WTC11 (cell line): ENCODE measurements around the gene NTSR1. TPM values are rescaled to one million over a fixed set of nuclear protein-coding genes. Genes with fewer than 3 reads are reported as not detected.

Source experiments
- ATAC-seq: fragments of 200-7000 bp; cut with Tn5 transposase; 2 replicates; pipeline ENCODE4 v1.10.0; 2021; ENCODE audit warnings: mild to moderate bottlenecking, moderate library complexity
- CTCF ChIA-PET: fragments of 300-600 bp; sonication (Branson Sonifier 250); formaldehyde crosslinking; loops from one replicate; lab custom pipeline; 2021; ENCODE audit warnings: antibody characterized with exemption; lab: Charles Lee
- POLR2A ChIA-PET: fragments of 350-600 bp; sonication (Branson Sonifier 250); formaldehyde crosslinking; loops from one replicate; lab custom pipeline; 2021; ENCODE audit warnings: antibody characterized with exemption; lab: Charles Lee
- DNase-seq: peaks from one replicate; pipeline ENCODE4 v3.0.0; 2021; ENCODE audit warnings: low spot score
- H3K27ac Mint-ChIP-seq: 2 replicates; pipeline ENCODE4 v1.8.0; 2021; ENCODE audit warnings: mixed read lengths
- H3K27me3 Mint-ChIP-seq: 2 replicates; pipeline ENCODE4 v1.8.0; 2021; ENCODE audit warnings: low read depth, mild to moderate bottlenecking, moderate library complexity, mixed read lengths
- H3K36me3 Mint-ChIP-seq: 2 replicates; pipeline ENCODE4 v1.8.0; 2021; ENCODE audit warnings: mixed read lengths
- H3K4me1 Mint-ChIP-seq: 2 replicates; pipeline ENCODE4 v1.8.0; 2022; ENCODE audit warnings: mixed read lengths
- H3K4me3 Mint-ChIP-seq: 2 replicates; pipeline ENCODE4 v1.8.0; 2021; ENCODE audit warnings: mild to moderate bottlenecking, moderate library complexity, mixed read lengths
- H3K9me3 Mint-ChIP-seq: 2 replicates; pipeline ENCODE4 v1.8.0; 2021; ENCODE audit warnings: mixed read lengths
- E2F1 ChIP-seq: sonication (generic); formaldehyde crosslinking; IDR thresholded peaks from 2 replicates; pipeline ENCODE4 v1.8.0; 2022; ENCODE audit warnings: mild to moderate bottlenecking, missing genetic modification reagents
- ERG ChIP-seq: fragments of 250-450 bp; sonication (Bioruptor Pico); IDR thresholded peaks from 2 replicates; pipeline ENCODE4 v1.8.0; 2021; ENCODE audit warnings: mild to moderate bottlenecking
- ESRRA ChIP-seq: sonication (generic); formaldehyde crosslinking; IDR thresholded peaks from 2 replicates; pipeline ENCODE4 v1.8.1; 2022; ENCODE audit warnings: mild to moderate bottlenecking, missing genetic modification reagents, borderline replicate concordance
- FOXK1 ChIP-seq: sonication (generic); formaldehyde crosslinking; IDR thresholded peaks from 2 replicates; pipeline ENCODE4 v1.8.0; 2022; ENCODE audit warnings: mild to moderate bottlenecking, moderate library complexity, missing genetic modification reagents
- FOXP1 ChIP-seq: sonication (generic); formaldehyde crosslinking; IDR thresholded peaks from 2 replicates; pipeline ENCODE4 v1.8.0; 2022; ENCODE audit warnings: missing genetic modification reagents, mild to moderate bottlenecking, moderate library complexity, borderline replicate concordance
- GABPB1 ChIP-seq: sonication (generic); formaldehyde crosslinking; IDR thresholded peaks from 2 replicates; pipeline ENCODE4 v1.8.1; 2023; ENCODE audit warnings: mild to moderate bottlenecking, missing genetic modification reagents
- HMGA2 ChIP-seq: fragments of 250-450 bp; sonication (Bioruptor Pico); IDR thresholded peaks from 2 replicates; pipeline ENCODE4 v1.4.0; 2021; ENCODE audit warnings: mild to moderate bottlenecking, moderate library complexity
- JAZF1 ChIP-seq: fragments of 250-450 bp; sonication (Bioruptor Pico); IDR thresholded peaks from 2 replicates; pipeline ENCODE4 v1.9.0; 2021; ENCODE audit warnings: moderate library complexity, mild to moderate bottlenecking, inconsistent platforms
- NFE2L1 ChIP-seq: sonication (generic); formaldehyde crosslinking; IDR thresholded peaks from 2 replicates; pipeline ENCODE4 v1.8.1; 2023; ENCODE audit warnings: missing genetic modification reagents
- PREB ChIP-seq: sonication (generic); formaldehyde crosslinking; IDR thresholded peaks from 2 replicates; pipeline ENCODE4 v1.8.1; 2022; ENCODE audit warnings: mild to moderate bottlenecking, missing genetic modification reagents, moderate library complexity, borderline replicate concordance
- SMAD4 ChIP-seq: sonication (generic); formaldehyde crosslinking; IDR thresholded peaks from 2 replicates; pipeline ENCODE4 v1.8.0; 2022; ENCODE audit warnings: mild to moderate bottlenecking, missing genetic modification reagents
- SOX15 ChIP-seq: fragments of 250-450 bp; sonication (Bioruptor Pico); IDR thresholded peaks from 2 replicates; pipeline ENCODE4 v1.9.0; 2021; ENCODE audit warnings: mild to moderate bottlenecking
- ZBTB21 ChIP-seq: sonication (generic); formaldehyde crosslinking; IDR thresholded peaks from 2 replicates; pipeline ENCODE4 v1.8.1; 2023; ENCODE audit warnings: mild to moderate bottlenecking, missing genetic modification reagents, borderline replicate concordance
- ZNF317 ChIP-seq: sonication (generic); formaldehyde crosslinking; IDR thresholded peaks from 2 replicates; pipeline ENCODE4 v1.8.1; 2023; ENCODE audit warnings: low read depth, mild to moderate bottlenecking, moderate library complexity, missing genetic modification reagents, borderline replicate concordance
- ZNF396 ChIP-seq: fragments of 250-450 bp; sonication (Bioruptor Pico); IDR thresholded peaks from 2 replicates; pipeline ENCODE4 v1.8.0; 2021; ENCODE audit warnings: mild to moderate bottlenecking, moderate library complexity, borderline replicate concordance
- ZNF423 ChIP-seq: fragments of 250-450 bp; sonication (Bioruptor Pico); IDR thresholded peaks from 2 replicates; pipeline ENCODE4 v2.1.2; 2022; ENCODE audit warnings: mild to moderate bottlenecking, moderate library complexity
- ZNF425 ChIP-seq: fragments of 250-450 bp; sonication (Bioruptor Pico); conservative IDR thresholded peaks from 2 replicates; pipeline ENCODE4 v1.9.0; 2021; ENCODE audit warnings: mild to moderate bottlenecking
- total RNA-seq: library from RNA; stranded (reverse); gene quantifications from 3 replicates; pipeline ENCODE4 v1.2.3, GENCODE V29; 2021

The NTSR1 gene
- total RNA-seq, 1 experiment from 2014 or later = 0.63 TPM

GRCh38 chr20:62701161-62702012 is 7.2 kb upstream of the NTSR1 start:
- TF ChIP-seq SMAD4 (CRISPR knock-in tag) (no peak), FOXP1 (CRISPR knock-in tag) (no peak), FOXK1 (CRISPR knock-in tag) (no peak), E2F1 (CRISPR knock-in tag) (no peak), GABPB1 (CRISPR knock-in tag) (no peak), ZBTB21 (CRISPR knock-in tag) (no peak), ERG (CRISPR knock-in tag) (no peak), ESRRA (no peak), PREB (CRISPR knock-in tag) (no peak), HMGA2 (CRISPR knock-in tag) (no peak), ZNF317 (CRISPR knock-in tag) (no peak), NFE2L1 (no peak), SOX15 (CRISPR knock-in tag) (no peak), ZNF423 (no peak), ZNF396 (no peak), JAZF1 (CRISPR knock-in tag) (no peak)
- TF ChIP-seq, all 79 proteins: peak for 0
- ChIA-PET POLR2A (no interaction called here), CTCF (no interaction called here)
- no peaks in the 10 kb centered on the region for H3K4me1 Mint-ChIP-seq
- ATAC-seq = no peak
- H3K27me3 Mint-ChIP-seq = peaks cover 3% of the 10 kb centered on the region; the same call in 1 of the 2 replicates
- H3K36me3 Mint-ChIP-seq = no peaks in the 10 kb centered on the region
- no peak for DNase-seq
- H3K4me3 Mint-ChIP-seq = no peak overlapping the region
- no peak overlapping the region; the same call in 1 of the 2 replicates for H3K27ac Mint-ChIP-seq
- H3K9me3 Mint-ChIP-seq = no peaks in the 10 kb centered on the region

- no peaks in the 10 kb centered on the region for H3K9me3 Mint-ChIP-seq
- ChIA-PET CTCF (interaction anchor here (1.3 kb wide), 1 partner anchor 125 kb away, joined by 3 read pairs; no protein-coding TSS in a partner anchor), POLR2A (no interaction called here)
- H3K36me3 Mint-ChIP-seq = no peaks in the 10 kb centered on the region
- no peak for ATAC-seq
- H3K27ac Mint-ChIP-seq = no peak overlapping the region
- no peak for DNase-seq
- H3K4me3 Mint-ChIP-seq = no peak overlapping the region
- H3K27me3 Mint-ChIP-seq = peaks cover 3% of the 10 kb centered on the region
- no peak for TF ChIP-seq ZNF425 (CRISPR knock-in tag)
- no peak for TF ChIP-seq FOXK1 (CRISPR knock-in tag)
- no peak for TF ChIP-seq ERG (CRISPR knock-in tag)
- TF ChIP-seq, all 79 proteins: peak for 0
- H3K4me1 Mint-ChIP-seq = no peaks in the 10 kb centered on the region
These were observed 6.7 kb upstream of the NTSR1 start for GRCh38 chr20:62702013-62702300.
